ENCODE data around the gene DOCK6. TPM values are rescaled to one million over a fixed set of nuclear protein-coding genes. Genes with fewer than 3 reads are reported as not detected.
"Not testable (repeated sequence)": the region's sequence is repeated elsewhere in the genome, so short reads cannot be mapped to it uniquely, and the experiment has no call there.

DOCK6 gene
- total RNA-seq, 1 experiment from 2014 or later, result 82.4 TPM

- ATAC-seq, result no peak
- peaks cover 0 to 3% of the 10 kb centered on the region in 2 experiments; a peak in 1 of 4 replicates for H3K4me1 ChIP-seq (ENCODE audit: control insufficient read depth in 1 of 2, insufficient read depth in 2 of 2, low read length in 2 of 2)
- no peaks in the 10 kb centered on the region for H4K20me1 ChIP-seq (ENCODE audit: insufficient read depth)
- no TSS peak for BruUV-seq (replicated peaks)
- no peaks in the 10 kb centered on the region for H3K27me3 ChIP-seq (ENCODE audit: insufficient read depth, low read length)
- no peak overlapping the region for H2AFZ ChIP-seq (ENCODE audit: low read depth, low read length, poor library complexity, severe bottlenecking)
- no peaks in the 10 kb centered on the region for H3K9me2 ChIP-seq (ENCODE audit: insufficient read depth)
- H3K9me3 ChIP-seq (ENCODE audit: control insufficient read depth in 1 of 2, insufficient read depth in 1 of 2, low read depth in 1 of 2, low read length in 2 of 2), result no peaks in the 10 kb centered on the region
- no peak overlapping the region for H3K27ac ChIP-seq (ENCODE audit: low read depth, low read length)
- CTCF ChIA-PET, result no interaction called here
- no peak for DNase-seq (ENCODE audit: low read depth, low spot score)
- TF ChIP-seq EGR1 (IDR thresholded peaks at IDR 0.05; ENCODE audit: low read depth) (no peak), RAD21 (IDR thresholded peaks at IDR 0.05; ENCODE audit: low read depth) (no peak), REST (IDR thresholded peaks at IDR 0.05; ENCODE audit: low read depth) (no peak), SIN3A (IDR thresholded peaks at IDR 0.05; ENCODE audit: low read depth) (no peak), EZH2 (IDR thresholded peaks at IDR 0.05) (no peak), ELF1 (IDR thresholded peaks at IDR 0.05; ENCODE audit: borderline replicate concordance, low read depth) (no peak), CEBPB (IDR thresholded peaks at IDR 0.05; ENCODE audit: low read depth) (peak; percentile 69)
- POLR2A ChIA-PET, result no interaction called here
- intact Hi-C loops (cut with micrococcal nuclease), result no loop called here
- H3K4me2 ChIP-seq (ENCODE audit: low read length), result no peak overlapping the region
- no peak overlapping the region for H3K4me3 ChIP-seq (replicated peaks in 1 of 2; ENCODE audit: low read depth in 1 of 2, low read length in 2 of 2)
- H3K9ac ChIP-seq (ENCODE audit: low read length), result no peak overlapping the region
- peaks cover 0 to 6% of the 10 kb centered on the region in 2 experiments; a peak in 2 of 4 replicates for H3K36me3 ChIP-seq (ENCODE audit: control insufficient read depth in 1 of 2, insufficient read depth in 2 of 2, low read length in 2 of 2)
- H3K79me2 ChIP-seq (ENCODE audit: insufficient read depth, low read length), result no peaks in the 10 kb centered on the region
- RAD21 ChIA-PET (ENCODE audit: low non-redundant PET in 1 of 2, low total read pairs in 2 of 2, uncharacterized antibody in 2 of 2, unreplicated experiment in 2 of 2), result no interaction called here
These were observed 80.8 kb downstream of the DOCK6 start for GRCh38 chr19:11181488-11181887.

- H3K79me2 ChIP-seq (ENCODE audit: insufficient read depth, low read length); H4K20me1 ChIP-seq (ENCODE audit: insufficient read depth); BruUV-seq (replicated peaks); H3K9ac ChIP-seq (ENCODE audit: low read length); H3K9me2 ChIP-seq (ENCODE audit: insufficient read depth); intact Hi-C loops (cut with micrococcal nuclease); H3K27ac ChIP-seq (ENCODE audit: low read depth, low read length); POLR2A ChIA-PET; H3K9me3 ChIP-seq (ENCODE audit: control insufficient read depth in 1 of 2, insufficient read depth in 1 of 2, low read depth in 1 of 2, low read length in 2 of 2); RAD21 ChIA-PET (ENCODE audit: low non-redundant PET in 1 of 2, low total read pairs in 2 of 2, uncharacterized antibody in 2 of 2, unreplicated experiment in 2 of 2); ATAC-seq; H3K27me3 ChIP-seq (ENCODE audit: insufficient read depth, low read length); H3K4me2 ChIP-seq (ENCODE audit: low read length); H3K36me3 ChIP-seq (ENCODE audit: control insufficient read depth in 1 of 2, insufficient read depth in 2 of 2, low read length in 2 of 2); H3K4me1 ChIP-seq (ENCODE audit: control insufficient read depth in 1 of 2, insufficient read depth in 2 of 2, low read length in 2 of 2); H3K4me3 ChIP-seq (replicated peaks in 1 of 2; ENCODE audit: low read depth in 1 of 2, low read length in 2 of 2); CTCF ChIA-PET; H2AFZ ChIP-seq (ENCODE audit: low read depth, low read length, poor library complexity, severe bottlenecking); DNase-seq (ENCODE audit: low read depth, low spot score): not testable (repeated sequence)
These were observed 81.3 kb downstream of the DOCK6 start for GRCh38 chr19:11180975-11181374.
